Adrenal gland (tissue), 19 donors: ENCODE data around the gene MAGEA3. TPM values are rescaled to one million over a fixed set of nuclear protein-coding genes. Genes with fewer than 3 reads are reported as not detected.
"Not testable (repeated sequence)": the region's sequence is repeated elsewhere in the genome, so short reads cannot be mapped to it uniquely, and the experiment has no call there.

Experiments used
- DNase-seq, 7 donors: peaks; one replicate each; pipeline ENCODE4 v3.0.0-alpha.2; 2019 to 2020
- H3K27ac ChIP-seq, 5 donors: fragments of 200-600 bp; sonication (generic) in 4 of 5; 1 replicate in 3 of 5; 2 replicates in 2 of 5; pipeline versions ENCODE4 v1.5.1 to v1.8.0; 2016 to 2020; ENCODE audit warnings: mild to moderate bottlenecking in 1 of 5
- H3K27me3 ChIP-seq: fragments of 200-600 bp; 2 replicates; pipeline ENCODE4 v1.8.0; 2021
- H3K36me3 ChIP-seq, 2 donors: fragments of 200-600 bp; replicated peaks in 1 of 2; 1 replicate in 1 of 2; 2 replicates in 1 of 2; pipeline versions ENCODE4 v1.5.1 to v1.8.0; 2018 to 2022
- H3K4me1 ChIP-seq, 2 donors: fragments of 200-600 bp; replicated peaks in 1 of 2; 1 replicate in 1 of 2; 2 replicates in 1 of 2; pipeline versions ENCODE4 v1.5.1 to v1.8.0; 2018 to 2021
- H3K4me3 ChIP-seq, 4 donors: fragments of 200-600 bp; sonication (generic) in 3 of 4; one replicate each; pipeline ENCODE4 v1.5.1; 2016 to 2018
- H3K9me3 ChIP-seq, 3 donors: fragments of 200-600 bp; sonication (generic) in 1 of 3; replicated peaks in 1 of 3; 1 replicate in 2 of 3; 2 replicates in 1 of 3; pipeline versions ENCODE4 v1.5.1 to v1.8.0; 2016 to 2021
- POLR2A ChIP-seq, 2 donors: fragments of 450-650 bp; IDR thresholded peaks; one replicate each; pipeline ENCODE4 v1.6.1; 2017; ENCODE audit warnings: antibody characterized with exemption in 2 of 2, mild to moderate bottlenecking in 2 of 2, moderate library complexity in 1 of 2
- WGBS, 4 donors: extraction: QIAGEN DNeasy Blood & Tissue Kit in 2 of 4; methylation state at CpG; one replicate each; pipeline versions ENCODE4 v1.1.5 to v1.1.7; 2013 to 2017; 5-methylcytosine and 5-hydroxymethylcytosine counted together
- intact Hi-C, 2 donors: fragments of 100-400 bp; cut with DNase I; formaldehyde crosslinking; loops; one replicate each; pipeline versions ENCODE4 v1.14.1 to v1.15.0; 2022 to 2023
- long read RNA-seq, 10 donors: library from polyadenylated mRNA in 3 of 10; unstranded in 2 of 10; stranded (forward) in 1 of 10; transcript quantifications; one replicate each; pipeline ENCODE4 v2.0.0 and lab custom pipeline, GENCODE V29; 2021 to 2026
- polyA plus RNA-seq, 3 donors: library from polyadenylated mRNA; stranded (reverse); fragments of 200-250 nt in 2 of 3; fragments of 350-450 nt in 1 of 3; fragmentation: Illumina TruSeq in 1 of 3; extraction: RNeasy Lipid Tissue Mini Kit (QIAGEN cat#74804) in 1 of 3; gene quantifications; one replicate each; pipeline ENCODE4 v1.2.3, GENCODE V29; 2013 to 2014
- total RNA-seq, 9 donors: library from RNA; depleted of rRNA in 4 of 9; stranded (reverse); fragments of >200 nt in 4 of 9; fragments of 120-200 nt in 1 of 9; fragmentation: NEBNext Ultra II Directional in 1 of 9; extraction: Animal tissue kit (Norgen Biotek cat#: 25700) in 1 of 9; gene quantifications; one replicate each; pipeline versions ENCODE4 v1.1.0 to v1.2.4, GENCODE V29; 2013 to 2023
- TF ChIP-seq, protein P1 (sequence below), 6 experiments: fragments of 450-650 bp in 4 of 6; fragments of 200-600 bp in 2 of 6; sonication (generic) in 1 of 6; IDR thresholded peaks; 1 replicate in 5 of 6; 2 replicates in 1 of 6; pipeline versions ENCODE4 v1.5.1 to v1.8.0; 2016 to 2021; ENCODE audit warnings: antibody characterized with exemption in 6 of 6, mild to moderate bottlenecking in 2 of 6, moderate library complexity in 1 of 6
- donor health status: healthy with polysubstance abuse.
- donor health status: Bipolar disorder and iron deficiency.
- donor health status: DM: yes; HTN: yes; CAD: no.
- donor health status: DM: no; HTN: no; CAD: no.
- donor health status: DM: no; HTN: no; CAD: no.
- donor health status: DM: yes; HTN: yes; CAD: no.

Gene MAGEA3
- total RNA-seq = under 1 TPM in 2 of 9 donors, not detected in 7; 0.29 to 0.57 TPM
- polyA plus RNA-seq = not detected
- long read RNA-seq, donor 1 = 0 reads
- long read RNA-seq, donor 2 = 0 reads
- long read RNA-seq, donor 3 = 0 reads
- long read RNA-seq, donor 4 = 0 reads
- long read RNA-seq, donor 5 = 0 reads
- long read RNA-seq, donor 6 = 0 reads
- long read RNA-seq, donor 7 = 0 reads
- long read RNA-seq, donor 8 = 0 reads
- long read RNA-seq, donor 9 = 0 reads
- long read RNA-seq, donor 10 = 0 reads

DNA sequence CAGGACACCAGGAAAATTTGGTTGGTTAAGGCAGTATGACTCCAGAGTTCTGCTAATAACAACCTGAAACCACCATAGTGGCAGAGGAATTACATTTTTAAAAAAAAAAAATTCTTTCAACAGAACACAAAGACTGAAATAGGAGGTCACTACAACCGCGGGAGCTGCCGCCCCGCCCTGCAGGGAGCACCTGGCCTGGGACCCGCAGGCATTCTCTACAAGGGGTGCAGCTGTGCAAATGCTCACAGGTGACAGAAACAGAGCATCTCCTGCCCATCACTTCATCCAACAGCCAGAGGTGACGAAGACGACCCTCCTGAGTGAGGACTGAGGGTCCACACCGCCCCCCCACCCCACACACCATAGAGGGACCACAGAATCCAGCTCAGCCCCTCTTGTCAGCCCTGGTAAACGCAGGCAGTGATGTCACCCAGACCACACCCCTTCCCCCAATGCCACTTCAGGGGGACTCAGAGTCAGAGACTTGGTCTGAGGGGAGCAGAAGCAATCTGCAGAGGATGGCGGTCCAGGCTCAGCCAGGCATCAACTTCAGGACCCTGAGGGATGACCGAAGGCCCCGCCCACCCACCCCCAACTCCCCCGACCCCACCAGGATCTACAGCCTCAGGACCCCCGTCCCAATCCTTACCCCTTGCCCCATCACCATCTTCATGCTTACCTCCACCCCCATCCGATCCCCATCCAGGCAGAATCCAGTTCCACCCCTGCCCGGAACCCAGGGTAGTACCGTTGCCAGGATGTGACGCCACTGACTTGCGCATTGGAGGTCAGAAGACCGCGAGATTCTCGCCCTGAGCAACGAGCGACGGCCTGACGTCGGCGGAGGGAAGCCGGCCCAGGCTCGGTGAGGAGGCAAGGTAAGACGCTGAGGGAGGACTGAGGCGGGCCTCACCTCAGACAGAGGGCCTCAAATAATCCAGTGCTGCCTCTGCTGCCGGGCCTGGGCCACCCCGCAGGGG lies at the start of gene MAGEA3:
MAGEA3 (plus strand) TSS at position 843 of the 980 bp plus-strand sequence. CDS start 2,039 bp downstream, outside the sequence.
- H3K4me3 ChIP-seq, DNase-seq, H3K36me3 ChIP-seq, intact Hi-C loops, H3K27me3 ChIP-seq, H3K27ac ChIP-seq, H3K9me3 ChIP-seq, H3K4me1 ChIP-seq: not testable (repeated sequence)
- WGBS, 4 donors = 82 to 89% methylated on average over 6 to 7 of the region's 34 CpGs; no CpG with 5 or more reads in 2 of the 4 donors

- 89 to 100% (median 94%) methylated on average over 1 to 6 of the region's 6 CpGs for WGBS, 4 donors
- Histone ChIP-seq H3K27me3 (peaks cover 3% of the 10 kb centered on the region), H3K27ac (no peak overlapping the region), H3K4me1 (no peaks in the 10 kb centered on the region), H3K4me3 (no peak overlapping the region), H3K36me3 (no peaks in the 10 kb centered on the region), H3K9me3 (no peaks in the 10 kb centered on the region)
- DNase-seq = no peak
- intact Hi-C loops = no loop called here
- no peak for TF ChIP-seq POLR2A (IDR thresholded peaks at IDR 0.05)
- TF ChIP-seq, protein P1, sequence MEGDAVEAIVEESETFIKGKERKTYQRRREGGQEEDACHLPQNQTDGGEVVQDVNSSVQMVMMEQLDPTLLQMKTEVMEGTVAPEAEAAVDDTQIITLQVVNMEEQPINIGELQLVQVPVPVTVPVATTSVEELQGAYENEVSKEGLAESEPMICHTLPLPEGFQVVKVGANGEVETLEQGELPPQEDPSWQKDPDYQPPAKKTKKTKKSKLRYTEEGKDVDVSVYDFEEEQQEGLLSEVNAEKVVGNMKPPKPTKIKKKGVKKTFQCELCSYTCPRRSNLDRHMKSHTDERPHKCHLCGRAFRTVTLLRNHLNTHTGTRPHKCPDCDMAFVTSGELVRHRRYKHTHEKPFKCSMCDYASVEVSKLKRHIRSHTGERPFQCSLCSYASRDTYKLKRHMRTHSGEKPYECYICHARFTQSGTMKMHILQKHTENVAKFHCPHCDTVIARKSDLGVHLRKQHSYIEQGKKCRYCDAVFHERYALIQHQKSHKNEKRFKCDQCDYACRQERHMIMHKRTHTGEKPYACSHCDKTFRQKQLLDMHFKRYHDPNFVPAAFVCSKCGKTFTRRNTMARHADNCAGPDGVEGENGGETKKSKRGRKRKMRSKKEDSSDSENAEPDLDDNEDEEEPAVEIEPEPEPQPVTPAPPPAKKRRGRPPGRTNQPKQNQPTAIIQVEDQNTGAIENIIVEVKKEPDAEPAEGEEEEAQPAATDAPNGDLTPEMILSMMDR (IDR thresholded peaks at IDR 0.05) = no peak
These were observed 46.5 kb upstream of the MAGEA3 start for GRCh38 chrX:152652060-152652459.

DNA sequence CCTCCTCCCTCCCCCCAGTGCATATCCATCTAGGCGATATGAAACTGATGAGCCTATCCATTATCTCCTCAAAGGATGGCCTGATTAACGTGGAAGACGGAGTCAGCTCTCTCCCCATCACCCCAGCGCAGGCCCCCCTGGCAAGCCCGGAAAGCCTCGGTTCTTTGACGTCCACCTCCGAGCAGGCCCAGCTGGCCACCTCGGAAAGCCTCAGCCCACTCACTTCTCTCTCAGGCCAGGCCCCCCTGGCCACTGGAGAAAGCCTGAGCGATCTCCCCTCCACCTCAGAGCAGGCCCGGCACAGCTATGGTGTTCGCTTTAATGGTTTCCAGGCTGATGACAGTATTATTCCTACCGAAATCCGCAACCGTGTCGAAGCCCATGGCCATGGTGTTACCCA lies 46.1 kb upstream of the MAGEA3 start:
- Histone ChIP-seq H3K27ac (no peak overlapping the region), H3K9me3 (no peaks in the 10 kb centered on the region), H3K4me3 (no peak overlapping the region), H3K36me3 (no peaks in the 10 kb centered on the region), H3K27me3 (peaks cover 3% of the 10 kb centered on the region), H3K4me1 (no peaks in the 10 kb centered on the region)
- no peak for DNase-seq
- no peak for TF ChIP-seq POLR2A (IDR thresholded peaks at IDR 0.05)
- TF ChIP-seq, protein P1 (IDR thresholded peaks at IDR 0.05) = no peak
- WGBS, 4 donors = 87 to 95% (median 92%) methylated on average over 8 to 16 of the region's 16 CpGs; no CpG with 5 or more reads in 1 of the 4 donors
- intact Hi-C loops = no loop called here

GRCh38 chrX:152656087-152656486 lies 42.5 kb upstream of the MAGEA3 start:
- intact Hi-C loops = no loop called here
- no peaks in the 10 kb centered on the region for H3K9me3 ChIP-seq
- no peak for DNase-seq
- H3K27me3 ChIP-seq = peaks cover 6% of the 10 kb centered on the region
- TF ChIP-seq, protein P1 (IDR thresholded peaks at IDR 0.05) = no peak
- TF ChIP-seq POLR2A (IDR thresholded peaks at IDR 0.05) = no peak
- no peak overlapping the region for H3K4me3 ChIP-seq
- no peaks in the 10 kb centered on the region for H3K36me3 ChIP-seq
- H3K4me1 ChIP-seq = no peaks in the 10 kb centered on the region
- no peak overlapping the region for H3K27ac ChIP-seq
- 69 to 79% (median 75%) methylated on average over 4 of the region's 4 CpGs for WGBS, 4 donors
